ENCODE results near the gene CCDC127.
"Not testable (repeated sequence)": the region's sequence is repeated elsewhere in the genome, so short reads cannot be mapped to it uniquely, and the experiment has no call there.

Gene CCDC127

DNA sequence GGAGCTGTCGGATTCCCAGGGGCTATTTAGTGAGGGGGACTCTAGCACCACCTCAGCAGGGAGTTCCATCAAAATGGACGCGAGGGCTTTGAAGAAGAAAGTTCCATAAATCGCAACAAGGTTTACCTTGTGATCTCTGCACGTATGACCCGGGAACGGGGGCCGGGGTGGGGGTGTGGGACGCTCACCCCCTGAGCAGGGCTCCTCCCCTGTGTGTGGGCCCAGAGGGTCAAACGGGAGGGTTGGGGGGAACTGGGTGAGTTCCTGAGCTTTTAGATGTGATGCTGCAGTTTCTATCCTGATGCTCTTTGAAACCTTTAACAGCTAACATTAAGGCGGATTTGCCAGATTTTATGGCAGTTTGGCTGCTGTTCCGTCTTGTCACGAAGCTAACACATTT, 45.5 kb downstream of the CCDC127 start:
- no peak for DNase-seq (ENCODE audit: low read depth in 2 of 2)

- DNase-seq (ENCODE audit: low read depth in 2 of 2): no peak
Measured at GRCh38 chr5:171801-172331, 46.1 kb downstream of the CCDC127 start.

DNA sequence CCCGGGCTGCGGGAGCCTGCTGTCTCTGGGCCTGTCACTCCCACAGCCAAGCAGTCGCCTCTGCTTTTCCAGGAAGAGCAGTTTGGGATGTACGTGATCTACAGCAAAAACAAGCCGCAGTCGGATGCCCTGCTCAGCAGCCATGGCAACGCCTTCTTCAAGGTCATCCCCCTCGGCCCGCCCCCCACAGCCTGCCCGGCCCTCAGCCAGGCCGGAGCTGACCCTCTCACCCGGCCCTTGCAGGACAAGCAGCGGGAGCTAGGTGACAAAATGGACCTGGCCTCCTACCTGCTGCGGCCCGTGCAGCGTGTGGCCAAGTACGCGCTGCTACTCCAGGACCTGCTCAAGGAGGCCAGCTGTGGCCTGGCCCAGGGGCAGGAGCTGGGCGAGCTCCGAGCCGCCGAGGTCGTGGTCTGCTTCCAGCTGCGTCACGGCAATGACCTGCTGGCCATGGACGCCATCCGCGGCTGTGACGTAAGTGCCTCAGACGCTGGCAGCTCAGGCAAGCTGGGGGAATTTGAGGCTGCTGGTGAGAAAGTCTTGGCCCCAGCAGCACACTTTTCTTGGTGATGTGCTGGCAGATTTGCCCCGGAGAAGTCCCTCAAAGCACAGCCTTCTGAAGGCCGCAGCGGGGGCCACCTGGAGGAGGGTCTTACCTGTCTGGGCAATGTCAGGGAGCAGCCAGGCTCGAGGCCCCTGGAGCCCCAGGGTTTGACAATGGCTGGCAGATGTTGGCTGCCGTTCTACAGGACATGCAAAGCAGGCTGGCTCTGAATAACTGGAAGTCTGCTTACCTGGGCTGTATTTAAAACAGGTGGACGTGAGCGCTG, 46.8 kb downstream of the CCDC127 start:
- no peak for DNase-seq (ENCODE audit: low read depth in 2 of 2)

DNA sequence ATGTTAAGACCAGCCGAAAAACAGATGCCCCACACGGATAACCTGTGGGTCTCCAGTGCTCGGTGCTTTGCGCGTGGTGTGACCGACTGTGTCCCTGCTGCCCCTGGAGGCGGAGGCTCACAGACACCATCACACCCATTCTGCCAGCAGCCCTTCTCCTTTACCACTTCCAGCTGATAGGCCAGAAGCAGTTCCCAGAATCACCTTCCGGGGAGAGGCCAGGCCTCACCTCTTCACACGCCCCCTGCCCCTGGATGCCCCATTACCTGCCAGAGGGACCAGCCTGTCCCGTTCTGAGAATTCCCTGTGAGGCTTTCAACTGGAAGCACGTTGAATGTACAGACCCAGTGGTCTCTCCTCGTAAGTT, 48.2 kb downstream of the CCDC127 start:
- DNase-seq (ENCODE audit: low read depth in 2 of 2): no peak

DNA sequence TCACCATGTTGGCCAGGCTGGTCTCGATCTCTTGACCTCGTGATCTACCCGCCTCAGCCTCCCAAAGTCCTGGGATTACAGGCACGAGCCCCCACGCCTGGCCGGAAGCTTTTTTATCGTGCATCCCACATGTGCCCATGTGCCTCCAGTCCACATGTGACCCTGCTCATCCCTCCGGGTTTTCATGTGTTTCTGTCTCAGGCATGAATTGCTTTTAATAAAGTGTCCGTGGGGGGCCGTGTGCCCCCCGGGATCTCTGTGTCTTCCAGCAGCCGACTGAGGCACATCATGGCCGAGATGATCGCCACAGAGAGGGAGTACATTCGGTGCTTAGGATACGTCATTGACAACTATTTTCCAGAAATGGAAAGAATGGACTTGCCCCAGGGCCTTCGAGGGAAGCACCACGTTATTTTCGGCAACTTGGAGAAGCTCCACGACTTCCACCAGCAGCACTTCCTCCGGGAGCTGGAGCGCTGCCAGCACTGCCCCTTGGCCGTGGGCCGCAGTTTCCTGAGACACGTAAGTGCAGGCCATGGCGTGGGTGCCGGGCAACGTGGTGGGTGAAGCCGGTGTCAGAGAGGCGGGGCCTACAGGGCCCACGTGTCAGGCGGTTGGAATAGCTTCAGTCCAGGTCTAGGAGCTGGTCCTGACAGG, 48.8 kb downstream of the CCDC127 start:
- no peak for DNase-seq (ENCODE audit: low read depth in 2 of 2)

DNA sequence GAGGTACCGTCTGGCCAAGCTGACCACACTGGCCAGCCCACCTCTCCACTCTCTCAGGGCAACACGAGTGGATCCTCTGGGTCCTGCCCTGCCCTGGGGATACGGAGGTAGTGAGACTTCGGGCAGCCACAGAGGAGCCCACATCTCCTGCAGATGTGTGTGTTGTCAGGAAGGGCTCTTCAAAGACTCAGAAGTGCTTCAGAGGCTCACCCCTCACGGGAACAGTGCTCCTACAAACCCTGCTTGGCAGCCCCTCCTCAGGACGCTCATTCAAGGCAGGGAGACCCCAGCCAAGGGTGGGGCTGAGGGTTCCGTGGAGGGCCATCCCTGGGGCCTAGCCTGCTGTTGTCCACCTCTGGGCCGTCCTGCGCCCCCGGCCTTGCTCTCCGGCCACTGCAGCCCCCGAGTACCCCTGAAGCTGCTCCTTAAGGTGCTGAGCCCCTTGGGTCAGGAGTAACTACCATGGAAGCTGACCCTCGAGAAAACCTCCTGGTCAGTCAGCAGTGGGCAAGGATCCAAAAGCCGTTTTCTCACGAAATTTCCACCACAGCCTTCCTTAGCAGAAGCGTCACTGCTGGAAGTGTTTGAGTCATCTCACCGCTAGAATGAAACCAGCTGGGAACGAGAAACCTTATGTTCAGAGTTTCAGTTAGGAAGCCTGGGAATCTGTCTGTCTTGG, 49.8 kb downstream of the CCDC127 start:
- no peak for DNase-seq (ENCODE audit: low read depth in 2 of 2)

DNA sequence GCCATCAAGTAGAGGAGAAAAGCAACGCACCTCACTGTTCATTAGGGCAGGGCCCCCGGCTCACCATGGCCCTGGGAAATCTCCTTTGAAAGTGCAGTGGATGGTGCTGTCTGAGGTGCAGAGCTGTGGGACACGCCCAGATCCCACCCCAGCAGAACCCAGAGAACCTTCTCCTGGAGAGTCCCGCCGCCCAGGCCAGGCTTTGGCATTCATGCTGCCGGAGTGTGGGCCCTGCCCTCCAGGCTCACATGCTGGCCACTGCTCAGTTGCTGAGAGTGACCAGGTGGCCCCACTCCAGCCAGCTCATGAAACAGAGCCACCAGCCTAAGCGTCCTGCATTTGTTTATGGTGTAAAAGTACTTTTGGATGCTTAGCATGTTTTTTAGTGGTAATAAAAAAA, 50.4 kb downstream of the CCDC127 start:
- no peak for DNase-seq (ENCODE audit: low read depth in 2 of 2)

DNA sequence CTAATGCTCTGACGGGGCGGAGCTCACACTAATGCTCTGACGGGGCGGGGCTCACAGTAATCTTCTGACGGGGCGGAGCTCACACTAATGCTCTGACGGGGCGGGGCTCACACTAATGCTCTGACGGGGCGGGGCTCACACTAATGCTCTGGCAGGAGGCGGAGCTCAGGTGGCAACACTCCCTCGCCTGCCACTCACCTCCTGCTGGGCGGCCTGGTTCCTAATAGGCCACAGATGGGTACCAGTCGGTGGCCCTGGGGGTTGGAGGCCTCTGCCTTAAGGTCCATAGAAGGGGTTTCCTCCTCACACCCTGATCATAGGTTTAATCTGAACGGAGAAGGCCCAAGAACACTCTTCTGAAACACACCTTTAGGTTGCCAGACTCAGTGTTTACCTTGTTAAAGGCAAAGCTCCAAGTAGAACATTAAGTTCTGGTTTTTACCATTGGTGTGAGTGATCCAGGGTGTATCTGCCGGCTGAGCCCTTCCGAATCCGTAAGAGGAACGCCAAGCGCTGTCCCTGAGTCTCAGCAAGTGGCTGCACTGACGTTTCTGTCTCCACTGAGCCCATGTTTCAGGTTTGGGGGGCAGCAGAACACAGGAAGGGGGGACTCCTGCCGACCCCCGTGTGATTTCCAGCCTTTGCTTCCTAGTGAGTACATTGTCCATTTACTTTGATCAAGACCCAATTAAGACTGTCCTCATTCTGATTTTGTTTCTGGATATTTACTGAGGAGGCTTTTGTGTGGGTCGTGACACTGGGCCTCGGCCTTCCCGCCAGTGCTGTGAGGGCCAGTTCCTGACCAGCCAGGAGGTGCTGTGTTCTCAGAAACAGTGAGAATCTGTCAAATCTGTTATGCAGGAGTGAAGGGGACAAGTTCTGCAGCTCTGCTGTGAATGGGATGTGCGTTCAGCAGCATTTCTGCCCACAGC, 51.2 kb downstream of the CCDC127 start:
- no peak for DNase-seq (ENCODE audit: low read depth in 2 of 2)

- not testable (repeated sequence) for DNase-seq (ENCODE audit: low read depth in 2 of 2)
Measured at GRCh38 chr5:164783-165182, 53.2 kb downstream of the CCDC127 start.

DNA sequence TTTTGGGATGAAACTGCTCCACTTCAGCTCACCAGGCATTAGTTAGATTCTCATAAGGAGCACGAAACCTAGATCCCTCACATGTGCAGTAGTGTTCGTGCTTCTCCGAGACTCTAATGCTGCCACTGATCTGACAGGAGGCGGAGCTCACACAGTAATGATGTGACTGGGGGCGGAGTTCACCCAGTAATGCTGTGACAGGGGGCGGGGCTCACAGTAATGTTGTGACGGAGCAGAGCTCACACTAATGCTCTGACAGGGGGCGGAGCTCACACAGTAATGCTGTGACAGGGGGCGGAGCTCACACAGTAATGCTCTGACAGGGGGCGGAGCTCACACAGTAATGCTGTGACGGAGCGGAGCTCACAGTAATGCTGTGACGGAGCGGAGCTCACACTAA, 53.7 kb downstream of the CCDC127 start:
- DNase-seq (ENCODE audit: low read depth in 2 of 2): no peak

DNA sequence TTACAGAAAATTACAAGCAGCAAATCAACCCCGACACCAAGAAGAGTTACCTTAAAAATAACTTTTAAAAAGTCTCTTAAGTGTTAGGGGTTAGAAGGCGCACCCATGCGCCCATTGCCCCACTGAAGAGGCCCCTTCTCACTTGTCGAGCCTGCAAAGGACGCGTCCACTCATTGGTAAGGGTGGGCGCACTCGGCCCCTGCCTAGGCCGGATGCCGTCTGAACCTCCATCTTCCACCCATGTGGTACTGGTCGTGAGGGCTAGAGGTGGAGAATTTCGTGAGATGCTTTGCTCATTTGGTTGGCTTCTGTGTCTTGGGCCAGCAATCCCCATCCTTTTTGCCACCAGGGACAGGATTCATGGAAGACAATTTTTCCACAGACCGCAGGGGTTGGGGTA, 54.1 kb downstream of the CCDC127 start:
- no peak for DNase-seq (ENCODE audit: low read depth in 2 of 2)

DNA sequence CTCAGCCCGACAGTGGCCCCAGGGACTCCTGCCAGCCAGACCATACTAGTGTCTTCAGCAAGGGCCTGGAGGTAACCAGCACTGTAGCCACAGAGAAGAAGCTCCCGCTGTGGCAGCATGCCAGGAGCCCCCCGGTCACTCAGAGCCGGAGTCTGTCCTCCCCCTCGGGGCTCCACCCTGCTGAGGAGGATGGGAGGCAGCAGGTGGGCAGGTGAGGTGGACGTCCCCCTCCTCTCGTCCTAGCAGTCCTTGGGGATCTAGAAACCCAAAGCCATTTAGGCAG, 54.7 kb downstream of the CCDC127 start:
- DNase-seq (ENCODE audit: low read depth in 2 of 2): no peak

GRCh38 chr5:162565-163337, 55.2 kb downstream of the CCDC127 start:
- no peak for DNase-seq (ENCODE audit: low read depth in 2 of 2)

- DNase-seq (ENCODE audit: low read depth in 2 of 2): no peak
Measured at GRCh38 chr5:162190-162564, 55.8 kb downstream of the CCDC127 start.

DNA sequence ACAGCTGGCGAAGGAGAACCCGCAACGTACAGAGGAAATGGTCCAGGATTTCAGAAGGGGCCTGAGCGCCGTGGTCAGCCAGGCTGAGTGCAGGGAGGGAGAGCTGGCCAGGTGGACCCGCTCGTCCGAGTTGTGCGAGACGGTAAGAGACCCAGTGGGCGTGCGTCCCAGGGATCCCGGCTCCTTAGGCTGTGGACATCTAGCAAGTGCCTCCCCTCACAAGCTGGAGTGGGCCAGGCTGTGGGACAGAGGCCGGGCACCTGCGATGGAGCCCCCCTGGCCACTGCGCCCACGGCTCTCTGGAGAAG, 56.2 kb downstream of the CCDC127 start:
- DNase-seq (ENCODE audit: low read depth in 2 of 2): no peak

GRCh38 chr5:160921-161802, 56.8 kb downstream of the CCDC127 start:
- DNase-seq (ENCODE audit: low read depth in 2 of 2): no peak

DNA sequence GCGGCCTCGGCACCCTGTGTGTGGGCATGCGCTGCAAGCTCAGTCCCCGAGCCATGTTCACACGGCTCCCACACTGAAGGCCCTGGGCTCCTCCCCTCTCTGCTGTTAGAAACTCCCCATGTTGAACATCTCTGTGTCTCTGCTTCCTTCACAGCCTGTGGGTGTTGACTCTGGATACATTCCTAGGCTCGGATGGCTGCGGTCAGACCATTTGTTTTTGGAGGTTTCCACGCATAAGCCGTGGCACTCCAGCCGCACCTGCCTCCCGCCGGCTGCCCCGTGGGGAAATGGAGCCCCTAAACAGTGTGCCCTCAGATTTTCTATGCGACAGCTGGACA, 57.8 kb downstream of the CCDC127 start:
- no peak for DNase-seq (ENCODE audit: low read depth in 2 of 2)

- no peak for DNase-seq (ENCODE audit: low read depth in 2 of 2)
Measured at GRCh38 chr5:159448-160172, 58.3 kb downstream of the CCDC127 start.

- no peak for DNase-seq (ENCODE audit: low read depth in 2 of 2)
Measured at GRCh38 chr5:158807-159447, 59.0 kb downstream of the CCDC127 start.
